Dendritic cell treated with granulocyte-macrophage colony-stimulating factor and Interleukin-4, amounts not matched to agents 40 ng/mL and 50 ng/mL, for 4 days (primary cell): ENCODE results near the gene OR9A2.
"Not testable (repeated sequence)": the region's sequence is repeated elsewhere in the genome, so short reads cannot be mapped to it uniquely, and the experiment has no call there.

Source experiments
- H3K27ac Mint-ChIP-seq: one replicate; pipeline ENCODE4 v1.8.0; 2022; ENCODE audit warnings: mild to moderate bottlenecking, mixed read lengths
- H3K27me3 Mint-ChIP-seq: one replicate; pipeline ENCODE4 v1.8.0; 2022; ENCODE audit warnings: mild to moderate bottlenecking, mixed read lengths
- H3K36me3 Mint-ChIP-seq: one replicate; pipeline ENCODE4 v1.8.0; 2022; ENCODE audit warnings: low read depth, mixed read lengths
- H3K4me1 Mint-ChIP-seq: one replicate; pipeline ENCODE4 v1.8.0; 2022; ENCODE audit warnings: low read depth, mixed read lengths
- H3K4me3 Mint-ChIP-seq: one replicate; pipeline ENCODE4 v1.8.0; 2022; ENCODE audit warnings: mild to moderate bottlenecking, moderate library complexity, mixed read lengths
- H3K9me3 Mint-ChIP-seq: one replicate; pipeline ENCODE4 v1.8.0; 2022; ENCODE audit warnings: mixed read lengths
- intact Hi-C: fragments of 100-400 bp; cut with micrococcal nuclease; formaldehyde crosslinking; loops from one replicate; pipeline ENCODE4 v1.15.0; 2022

The OR9A2 gene

GRCh38 chr7:142984297-142984696 lies 42.6 kb downstream of the OR9A2 start:
- no peak overlapping the region for H3K27ac Mint-ChIP-seq
- H3K9me3 Mint-ChIP-seq, result peaks cover 12% of the 10 kb centered on the region
- H3K4me1 Mint-ChIP-seq, result no peaks in the 10 kb centered on the region
- H3K36me3 Mint-ChIP-seq, result no peaks in the 10 kb centered on the region
- H3K4me3 Mint-ChIP-seq, result no peak overlapping the region
- intact Hi-C loops, result no loop called here
- peaks cover 10% of the 10 kb centered on the region for H3K27me3 Mint-ChIP-seq

- Mint-ChIP-seq H3K9me3 (peaks cover 13% of the 10 kb centered on the region), H3K27ac (no peak overlapping the region), H3K27me3 (peaks cover 10% of the 10 kb centered on the region), H3K4me1 (no peaks in the 10 kb centered on the region), H3K36me3 (no peaks in the 10 kb centered on the region), H3K4me3 (no peak overlapping the region)
- intact Hi-C loops, result no loop called here
These were observed 43.1 kb downstream of the OR9A2 start for GRCh38 chr7:142983825-142984224.

- H3K4me1 Mint-ChIP-seq, intact Hi-C loops, H3K4me3 Mint-ChIP-seq, H3K27ac Mint-ChIP-seq, H3K36me3 Mint-ChIP-seq: not testable (repeated sequence)
- Mint-ChIP-seq H3K27me3 (peaks cover 13% of the 10 kb centered on the region), H3K9me3 (peaks cover 20% of the 10 kb centered on the region)
These were observed 48.5 kb downstream of the OR9A2 start for GRCh38 chr7:142978402-142978801.
